GM10248 (cell line): ENCODE measurements around the gene SEMA4C.

Experiments
- CTCF ChIA-PET: fragments of 300-600 bp; sonication (Branson Sonifier 250); formaldehyde crosslinking; extraction: SDS; loops from one replicate; lab custom pipeline; 2021; ENCODE audit warnings: antibody characterized with exemption; lab: Yijun Ruan, JAX
- POLR2A ChIA-PET: fragments of 350-650 bp; sonication (Branson Sonifier 250); formaldehyde crosslinking; extraction: SDS; loops from one replicate; lab custom pipeline; 2020; ENCODE audit warnings: antibody characterized with exemption; lab: Yijun Ruan, JAX
- DNase-seq: peaks from one replicate; pipeline ENCODE4 v3.0.0; 2012; ENCODE audit errors: extremely low spot score
- CTCF ChIP-seq: IDR thresholded peaks from 2 replicates; pipeline ENCODE4 v1.5.1; 2012; ENCODE audit warnings: mild to moderate bottlenecking, low read depth; ENCODE audit errors: extremely low read depth, missing control alignments, control extremely low read depth

Gene SEMA4C

GRCh38 chr2:96866986-96867755, 2.7 kb downstream of the SEMA4C start:
- ChIA-PET POLR2A (interaction anchor here (0.5 kb wide), 1 partner anchor 1729 kb away, joined by 3 read pairs; no protein-coding TSS in a partner anchor), CTCF (interaction anchor here (1.4 to 4.4 kb wide), 6 partner anchors 8 to 106 kb away, joined by 3 to 45 read pairs (median 6); partner anchors contain the start of genes ANKRD39 and CNNM4)
- DNase-seq = no peak
- no peak for TF ChIP-seq CTCF

- no peak for TF ChIP-seq CTCF
- ChIA-PET POLR2A (no interaction called here), CTCF (interaction anchor here (1.4 to 4.4 kb wide), 3 partner anchors 9 to 96 kb away, joined by 3 to 45 read pairs (median 3); partner anchors contain the start of gene ANKRD39)
- no peak for DNase-seq
Measured at GRCh38 chr2:96866586-96866985, 3.3 kb downstream of the SEMA4C start.

- ChIA-PET POLR2A (no interaction called here), CTCF (interaction anchor here (1.4 to 4.4 kb wide), 2 partner anchors 8 to 9 kb away, joined by 3 to 45 read pairs; partner anchors contain the start of gene ANKRD39)
- no peak for TF ChIP-seq CTCF
- DNase-seq = no peak
Measured at GRCh38 chr2:96866149-96866548, 3.7 kb downstream of the SEMA4C start.

- no peak for DNase-seq
- no peak for TF ChIP-seq CTCF
- ChIA-PET CTCF (interaction anchor here (1.4 to 4.4 kb wide), 2 partner anchors 8 to 9 kb away, joined by 3 to 45 read pairs; partner anchors contain the start of gene ANKRD39), POLR2A (no interaction called here)
Measured at GRCh38 chr2:96865654-96866053, 4.2 kb downstream of the SEMA4C start.

GRCh38 chr2:96864343-96865091, 5.4 kb downstream of the SEMA4C start:
- DNase-seq = no peak
- POLR2A ChIA-PET = no interaction called here
- TF ChIP-seq CTCF = no peak
- CTCF ChIA-PET = interaction anchor here (1.4 to 1.9 kb wide), 2 partner anchors 8 to 86 kb away, joined by 5 read pairs; no protein-coding TSS in a partner anchor
